IMR-90 (cell line): ENCODE measurements around the gene KCTD13.

Experiments
- BHLHE40 ChIP-seq: fragments of 150-350 bp; IDR thresholded peaks from 2 replicates; pipeline ENCODE4 v1.6.1; 2016; ENCODE audit warnings: mild to moderate bottlenecking, low read depth, low read length
- CEBPB ChIP-seq: IDR thresholded peaks from 2 replicates; pipeline ENCODE4 v1.6.1; 2012; ENCODE audit warnings: low read depth, low read length, improper control_type of control experiment
- CHD1 ChIP-seq: IDR thresholded peaks from 2 replicates; pipeline ENCODE4 v1.6.1; 2012; ENCODE audit warnings: low read depth, low read length, improper control_type of control experiment
- NFE2L2 ChIP-seq: fragments of 150-350 bp; IDR thresholded peaks from 2 replicates; pipeline ENCODE4 v1.6.1; 2016; ENCODE audit warnings: low read depth, mild to moderate bottlenecking, low read length
- POLR2A ChIP-seq: IDR thresholded peaks from 2 replicates; pipeline ENCODE4 v1.6.1; 2012; ENCODE audit warnings: mild to moderate bottlenecking, low read depth, low read length
- RAD21 ChIP-seq: IDR thresholded peaks from 2 replicates; pipeline ENCODE4 v1.6.1; 2012; ENCODE audit warnings: low read length, improper control_type of control experiment
- TF ChIP-seq, protein P1 (sequence below): conservative IDR thresholded peaks from 2 replicates; pipeline ENCODE4 v1.5.1; 2012; ENCODE audit warnings: mild to moderate bottlenecking, low read depth, low read length, improper control_type of control experiment
- TF ChIP-seq, protein P2 (sequence below): fragments of 150-350 bp; IDR thresholded peaks from 2 replicates; pipeline ENCODE4 v1.6.1; 2017; ENCODE audit warnings: mild to moderate bottlenecking, antibody characterized with exemption, low read length, low read depth

DNA sequence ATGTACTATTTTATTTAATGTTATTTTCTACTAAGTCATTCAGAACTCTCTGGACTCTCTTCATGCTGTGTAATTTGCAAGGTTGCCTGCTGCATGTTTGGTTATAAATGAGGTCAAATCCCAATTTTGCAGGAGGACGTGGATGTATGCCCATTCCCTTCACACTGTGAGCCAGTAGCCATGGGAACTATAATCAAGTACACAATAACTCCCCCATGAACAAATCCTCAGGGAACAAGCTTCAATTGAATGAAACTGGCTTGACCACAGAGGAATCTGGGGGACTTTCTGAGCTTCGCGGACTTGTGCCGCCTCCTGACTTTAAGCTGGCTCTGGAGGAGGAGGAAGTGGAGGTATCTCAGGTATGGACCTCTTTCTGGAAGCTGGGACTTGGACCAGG, 14.6 kb upstream of the KCTD13 start:
- TF ChIP-seq POLR2A (no peak), NFE2L2 (no peak), BHLHE40 (no peak), RAD21 (no peak), CEBPB (no peak), CHD1 (no peak)
- TF ChIP-seq, protein P1, sequence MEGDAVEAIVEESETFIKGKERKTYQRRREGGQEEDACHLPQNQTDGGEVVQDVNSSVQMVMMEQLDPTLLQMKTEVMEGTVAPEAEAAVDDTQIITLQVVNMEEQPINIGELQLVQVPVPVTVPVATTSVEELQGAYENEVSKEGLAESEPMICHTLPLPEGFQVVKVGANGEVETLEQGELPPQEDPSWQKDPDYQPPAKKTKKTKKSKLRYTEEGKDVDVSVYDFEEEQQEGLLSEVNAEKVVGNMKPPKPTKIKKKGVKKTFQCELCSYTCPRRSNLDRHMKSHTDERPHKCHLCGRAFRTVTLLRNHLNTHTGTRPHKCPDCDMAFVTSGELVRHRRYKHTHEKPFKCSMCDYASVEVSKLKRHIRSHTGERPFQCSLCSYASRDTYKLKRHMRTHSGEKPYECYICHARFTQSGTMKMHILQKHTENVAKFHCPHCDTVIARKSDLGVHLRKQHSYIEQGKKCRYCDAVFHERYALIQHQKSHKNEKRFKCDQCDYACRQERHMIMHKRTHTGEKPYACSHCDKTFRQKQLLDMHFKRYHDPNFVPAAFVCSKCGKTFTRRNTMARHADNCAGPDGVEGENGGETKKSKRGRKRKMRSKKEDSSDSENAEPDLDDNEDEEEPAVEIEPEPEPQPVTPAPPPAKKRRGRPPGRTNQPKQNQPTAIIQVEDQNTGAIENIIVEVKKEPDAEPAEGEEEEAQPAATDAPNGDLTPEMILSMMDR, result no peak
- TF ChIP-seq, protein P2, sequence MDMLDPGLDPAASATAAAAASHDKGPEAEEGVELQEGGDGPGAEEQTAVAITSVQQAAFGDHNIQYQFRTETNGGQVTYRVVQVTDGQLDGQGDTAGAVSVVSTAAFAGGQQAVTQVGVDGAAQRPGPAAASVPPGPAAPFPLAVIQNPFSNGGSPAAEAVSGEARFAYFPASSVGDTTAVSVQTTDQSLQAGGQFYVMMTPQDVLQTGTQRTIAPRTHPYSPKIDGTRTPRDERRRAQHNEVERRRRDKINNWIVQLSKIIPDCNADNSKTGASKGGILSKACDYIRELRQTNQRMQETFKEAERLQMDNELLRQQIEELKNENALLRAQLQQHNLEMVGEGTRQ, result no peak
